ENCODE results near the gene SH2D4B.

Gene SH2D4B

DNA sequence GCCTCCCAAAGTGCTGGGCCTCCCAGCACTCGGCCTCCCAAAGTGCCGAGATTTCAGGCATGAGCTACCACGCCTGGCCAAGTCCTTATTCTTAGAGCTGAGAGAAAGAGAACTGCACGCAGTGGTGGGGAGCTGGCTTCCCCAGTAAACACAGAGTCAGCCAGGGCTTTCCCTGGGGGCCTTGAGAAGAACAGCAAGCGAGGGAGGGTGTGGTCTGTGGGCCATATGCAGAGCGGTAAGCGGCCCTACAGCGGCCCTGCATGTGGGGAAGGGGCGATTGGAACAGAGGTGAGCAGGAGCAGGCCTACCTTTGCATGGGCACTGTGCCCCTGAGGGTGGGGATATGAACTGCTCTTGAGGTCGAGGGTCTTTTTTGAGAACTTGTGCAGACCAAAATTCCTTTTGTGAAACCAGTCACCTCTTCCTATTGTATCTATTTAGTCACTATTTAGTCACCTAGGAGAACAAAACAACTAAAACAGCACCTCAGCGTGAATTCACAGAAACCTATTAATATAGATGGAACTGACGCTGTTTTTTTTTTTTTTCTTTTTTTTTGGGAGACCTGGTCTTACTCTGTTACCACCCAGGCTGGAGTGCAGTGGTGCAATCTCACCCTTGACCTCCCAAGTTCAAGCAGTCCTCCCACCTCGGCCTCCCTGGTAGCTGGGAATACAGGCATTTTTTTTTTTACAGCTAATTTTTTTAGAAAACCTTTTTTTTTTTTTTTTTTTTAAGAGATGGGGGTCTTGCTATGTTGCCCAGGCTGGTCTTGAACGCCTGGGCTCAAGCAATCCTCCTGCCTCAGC, 36.9 kb upstream of the SH2D4B start:
- no peaks in the 10 kb centered on the region for H3K9me3 ChIP-seq
- TF ChIP-seq, protein P1, sequence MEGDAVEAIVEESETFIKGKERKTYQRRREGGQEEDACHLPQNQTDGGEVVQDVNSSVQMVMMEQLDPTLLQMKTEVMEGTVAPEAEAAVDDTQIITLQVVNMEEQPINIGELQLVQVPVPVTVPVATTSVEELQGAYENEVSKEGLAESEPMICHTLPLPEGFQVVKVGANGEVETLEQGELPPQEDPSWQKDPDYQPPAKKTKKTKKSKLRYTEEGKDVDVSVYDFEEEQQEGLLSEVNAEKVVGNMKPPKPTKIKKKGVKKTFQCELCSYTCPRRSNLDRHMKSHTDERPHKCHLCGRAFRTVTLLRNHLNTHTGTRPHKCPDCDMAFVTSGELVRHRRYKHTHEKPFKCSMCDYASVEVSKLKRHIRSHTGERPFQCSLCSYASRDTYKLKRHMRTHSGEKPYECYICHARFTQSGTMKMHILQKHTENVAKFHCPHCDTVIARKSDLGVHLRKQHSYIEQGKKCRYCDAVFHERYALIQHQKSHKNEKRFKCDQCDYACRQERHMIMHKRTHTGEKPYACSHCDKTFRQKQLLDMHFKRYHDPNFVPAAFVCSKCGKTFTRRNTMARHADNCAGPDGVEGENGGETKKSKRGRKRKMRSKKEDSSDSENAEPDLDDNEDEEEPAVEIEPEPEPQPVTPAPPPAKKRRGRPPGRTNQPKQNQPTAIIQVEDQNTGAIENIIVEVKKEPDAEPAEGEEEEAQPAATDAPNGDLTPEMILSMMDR (IDR thresholded peaks at IDR 0.05; ENCODE audit: low read depth, low read length) = no peak
- no peaks in the 10 kb centered on the region for H3K4me1 ChIP-seq
- H3K36me3 ChIP-seq = no peaks in the 10 kb centered on the region
- no peak for DNase-seq
- H3K4me3 ChIP-seq (ENCODE audit: low read depth, low read length) = no peak overlapping the region
- no peaks in the 10 kb centered on the region for H3K27me3 ChIP-seq

DNA sequence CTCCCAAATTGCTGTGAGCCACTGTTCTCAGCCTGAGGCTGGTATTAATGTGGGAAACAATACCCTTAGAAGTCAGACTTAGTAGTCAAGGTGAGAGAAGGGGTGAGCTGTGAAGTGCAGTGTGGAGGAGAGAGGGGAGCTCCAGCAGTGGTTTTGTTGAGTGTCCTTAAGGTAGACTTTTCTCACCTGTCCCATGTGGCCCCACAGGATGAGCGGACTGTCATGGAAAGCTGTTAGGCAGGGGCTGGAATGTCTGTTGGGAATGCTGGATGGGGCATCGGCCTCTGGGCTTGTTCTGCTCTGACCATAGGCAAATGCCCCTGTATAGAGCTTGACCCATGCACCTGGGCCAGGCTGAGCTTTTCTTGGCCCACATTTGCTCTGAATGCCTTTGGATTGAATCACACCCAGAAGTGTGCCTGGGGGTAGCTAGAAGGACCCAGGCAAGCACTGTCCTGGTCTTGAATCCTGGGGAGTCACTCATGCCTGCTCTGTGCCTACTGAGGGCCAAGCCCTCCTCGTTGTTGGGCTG, 36.3 kb upstream of the SH2D4B start:
- no peaks in the 10 kb centered on the region for H3K9me3 ChIP-seq
- H3K4me3 ChIP-seq (ENCODE audit: low read depth, low read length) = no peak overlapping the region
- TF ChIP-seq, protein P1 (IDR thresholded peaks at IDR 0.05; ENCODE audit: low read depth, low read length) = no peak
- no peaks in the 10 kb centered on the region for H3K36me3 ChIP-seq
- no peaks in the 10 kb centered on the region for H3K27me3 ChIP-seq
- no peak for DNase-seq
- no peaks in the 10 kb centered on the region for H3K4me1 ChIP-seq

DNA sequence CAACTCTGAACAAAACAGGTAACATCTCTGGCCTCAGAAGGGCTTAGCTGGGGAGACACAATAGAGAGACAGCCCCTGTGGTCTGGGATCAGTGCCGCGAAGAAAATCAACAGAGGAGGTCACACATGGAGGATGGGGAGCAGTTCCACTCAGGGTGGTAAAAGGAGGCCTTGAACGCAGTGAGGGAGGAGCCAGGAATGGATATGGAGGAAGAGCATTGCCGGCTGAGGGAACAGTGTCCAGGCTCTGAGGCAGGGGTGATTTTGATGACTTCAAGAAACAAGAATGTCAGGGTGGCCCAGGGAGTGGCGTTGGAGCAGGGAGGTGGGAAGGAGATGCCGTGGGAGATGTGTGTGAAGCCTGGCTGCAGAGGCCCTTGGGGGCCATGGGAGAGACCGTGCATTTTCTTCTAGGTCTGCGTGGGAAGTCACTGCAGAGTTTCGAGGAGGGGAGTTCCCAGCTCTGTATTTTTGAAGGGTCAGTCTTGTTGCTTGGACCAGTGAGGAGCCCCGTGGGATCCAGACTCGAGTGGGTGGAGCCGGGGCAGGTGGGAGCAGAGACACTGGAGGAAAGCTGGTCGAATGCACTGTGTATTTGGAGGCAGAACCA, 35.7 kb upstream of the SH2D4B start:
- Histone ChIP-seq H3K9me3 (no peaks in the 10 kb centered on the region), H3K4me1 (no peaks in the 10 kb centered on the region), H3K4me3 (ENCODE audit: low read depth, low read length) (no peak overlapping the region), H3K36me3 (no peaks in the 10 kb centered on the region), H3K27me3 (no peaks in the 10 kb centered on the region)
- TF ChIP-seq, protein P1 (IDR thresholded peaks at IDR 0.05; ENCODE audit: low read depth, low read length) = no peak
- no peak for DNase-seq

DNA sequence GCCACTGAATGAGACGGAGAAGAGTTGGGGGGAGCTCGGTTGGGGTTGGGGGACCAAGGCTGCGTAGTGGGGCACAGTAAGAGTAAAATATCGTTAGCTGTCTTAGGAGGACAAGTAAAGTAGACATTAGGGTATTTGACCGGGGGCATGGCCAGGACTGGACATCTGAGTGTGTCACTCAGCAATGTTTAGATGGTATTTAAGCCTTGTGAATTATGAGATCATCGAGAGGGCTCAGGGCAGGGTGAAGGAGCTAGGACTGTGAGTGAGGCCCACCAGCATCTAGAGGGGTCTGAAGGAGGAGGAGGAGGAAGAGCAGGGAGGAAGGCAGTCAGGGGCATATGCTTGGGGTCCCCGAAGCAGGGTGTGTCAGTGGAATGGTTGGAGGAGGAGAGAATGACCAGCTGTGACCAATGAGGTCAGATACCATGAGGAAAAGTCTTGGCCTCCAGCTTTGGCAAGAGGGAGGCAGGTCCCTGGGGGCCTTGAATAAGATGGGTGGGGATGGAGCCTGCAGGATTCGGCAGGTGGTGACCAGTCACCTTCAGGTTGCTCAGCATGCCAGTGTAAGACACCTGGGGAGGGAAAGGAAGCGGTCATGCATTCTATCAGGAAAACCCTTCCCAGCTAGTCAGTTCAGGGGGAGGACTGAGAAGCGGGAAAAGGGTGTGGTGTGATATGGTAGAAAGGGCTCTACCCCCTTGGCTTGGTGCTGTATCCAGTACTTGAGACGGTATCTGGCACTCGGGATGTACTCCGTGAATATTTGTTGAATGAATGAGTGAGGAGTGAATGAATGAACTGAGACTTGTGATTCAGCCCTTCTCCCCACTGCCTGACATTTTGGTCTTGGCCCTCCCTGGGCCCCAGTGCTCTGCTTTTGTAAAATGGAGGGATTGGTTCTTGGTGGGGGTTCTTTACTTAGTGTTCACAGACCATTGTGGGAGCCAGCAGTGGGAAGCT, 34.8 kb upstream of the SH2D4B start:
- Histone ChIP-seq H3K27me3 (no peaks in the 10 kb centered on the region), H3K4me1 (no peaks in the 10 kb centered on the region), H3K36me3 (no peaks in the 10 kb centered on the region), H3K9me3 (no peaks in the 10 kb centered on the region), H3K4me3 (ENCODE audit: low read depth, low read length) (no peak overlapping the region)
- DNase-seq = no peak
- TF ChIP-seq, protein P1 (IDR thresholded peaks at IDR 0.05; ENCODE audit: low read depth, low read length) = no peak

DNA sequence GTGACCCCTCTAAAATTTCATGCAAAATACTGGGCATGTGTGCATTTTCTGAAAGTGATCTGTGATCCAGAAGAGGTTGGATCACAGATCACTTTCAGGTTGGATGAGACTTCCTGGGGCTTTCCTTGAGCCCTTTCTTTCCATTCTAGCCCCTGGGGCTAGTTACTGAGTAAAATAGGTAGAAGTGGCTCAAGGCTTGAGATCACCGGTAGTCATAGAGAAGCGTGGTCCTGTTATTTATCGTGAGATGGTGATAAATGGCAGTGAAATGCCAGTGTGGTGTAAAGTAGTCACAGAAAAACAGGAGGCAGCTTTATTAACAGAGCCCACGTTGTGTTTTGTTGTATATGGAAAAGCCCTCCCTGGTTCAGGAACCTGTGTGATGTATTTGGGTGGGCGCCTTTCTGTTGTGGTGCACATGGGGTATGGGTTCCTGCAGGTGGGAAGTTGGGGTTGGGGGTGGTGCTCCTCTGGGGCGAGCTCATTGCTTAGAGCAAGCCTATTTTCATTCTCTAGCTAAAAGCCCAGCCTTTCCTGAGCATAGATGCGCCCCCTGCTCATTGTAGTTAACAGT, 34.0 kb upstream of the SH2D4B start:
- DNase-seq = no peak
- Histone ChIP-seq H3K27me3 (no peaks in the 10 kb centered on the region), H3K4me3 (ENCODE audit: low read depth, low read length) (no peak overlapping the region), H3K36me3 (no peaks in the 10 kb centered on the region), H3K9me3 (no peaks in the 10 kb centered on the region), H3K4me1 (no peaks in the 10 kb centered on the region)
- TF ChIP-seq, protein P1 (IDR thresholded peaks at IDR 0.05; ENCODE audit: low read depth, low read length) = no peak

Data from BE2C (cell line).